GM13976 (cell line): Measurements from ENCODE around the gene BGN.

Source experiments
- DNase-seq: peaks from one replicate; pipeline ENCODE4 v3.0.0; 2012; ENCODE audit warnings: low spot score
- in situ Hi-C: fragments of 300-500 bp; cut with MboI; formaldehyde crosslinking; loops from one replicate; pipeline ENCODE4 v1.12.0; 2022; ENCODE audit warnings: low sequenced_read_pairs, mixed read lengths, inconsistent platforms; ENCODE audit not compliant: unreplicated experiment
- TF ChIP-seq, protein P1 (sequence below): IDR thresholded peaks from 2 replicates; pipeline ENCODE4 v1.5.1; 2012; ENCODE audit warnings: borderline replicate concordance, mild to moderate bottlenecking; ENCODE audit not compliant: insufficient read depth; ENCODE audit errors: extremely low read depth, missing control alignments, control extremely low read depth

Gene BGN

GRCh38 chrX:153448556-153449367, 46.0 kb upstream of the BGN start:
- no peak for DNase-seq
- TF ChIP-seq, protein P1, sequence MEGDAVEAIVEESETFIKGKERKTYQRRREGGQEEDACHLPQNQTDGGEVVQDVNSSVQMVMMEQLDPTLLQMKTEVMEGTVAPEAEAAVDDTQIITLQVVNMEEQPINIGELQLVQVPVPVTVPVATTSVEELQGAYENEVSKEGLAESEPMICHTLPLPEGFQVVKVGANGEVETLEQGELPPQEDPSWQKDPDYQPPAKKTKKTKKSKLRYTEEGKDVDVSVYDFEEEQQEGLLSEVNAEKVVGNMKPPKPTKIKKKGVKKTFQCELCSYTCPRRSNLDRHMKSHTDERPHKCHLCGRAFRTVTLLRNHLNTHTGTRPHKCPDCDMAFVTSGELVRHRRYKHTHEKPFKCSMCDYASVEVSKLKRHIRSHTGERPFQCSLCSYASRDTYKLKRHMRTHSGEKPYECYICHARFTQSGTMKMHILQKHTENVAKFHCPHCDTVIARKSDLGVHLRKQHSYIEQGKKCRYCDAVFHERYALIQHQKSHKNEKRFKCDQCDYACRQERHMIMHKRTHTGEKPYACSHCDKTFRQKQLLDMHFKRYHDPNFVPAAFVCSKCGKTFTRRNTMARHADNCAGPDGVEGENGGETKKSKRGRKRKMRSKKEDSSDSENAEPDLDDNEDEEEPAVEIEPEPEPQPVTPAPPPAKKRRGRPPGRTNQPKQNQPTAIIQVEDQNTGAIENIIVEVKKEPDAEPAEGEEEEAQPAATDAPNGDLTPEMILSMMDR: no peak
- in situ Hi-C loops: no loop called here

GRCh38 chrX:153449368-153450113, 45.2 kb upstream of the BGN start:
- DNase-seq: no peak
- in situ Hi-C loops: no loop called here
- TF ChIP-seq, protein P1: no peak

- no peak for DNase-seq
- TF ChIP-seq, protein P1: no peak
- in situ Hi-C loops: no loop called here
Measured at GRCh38 chrX:153450114-153450948, 44.4 kb upstream of the BGN start.

GRCh38 chrX:153450949-153451277, 43.9 kb upstream of the BGN start:
- in situ Hi-C loops: no loop called here
- TF ChIP-seq, protein P1: no peak
- no peak for DNase-seq

DNA sequence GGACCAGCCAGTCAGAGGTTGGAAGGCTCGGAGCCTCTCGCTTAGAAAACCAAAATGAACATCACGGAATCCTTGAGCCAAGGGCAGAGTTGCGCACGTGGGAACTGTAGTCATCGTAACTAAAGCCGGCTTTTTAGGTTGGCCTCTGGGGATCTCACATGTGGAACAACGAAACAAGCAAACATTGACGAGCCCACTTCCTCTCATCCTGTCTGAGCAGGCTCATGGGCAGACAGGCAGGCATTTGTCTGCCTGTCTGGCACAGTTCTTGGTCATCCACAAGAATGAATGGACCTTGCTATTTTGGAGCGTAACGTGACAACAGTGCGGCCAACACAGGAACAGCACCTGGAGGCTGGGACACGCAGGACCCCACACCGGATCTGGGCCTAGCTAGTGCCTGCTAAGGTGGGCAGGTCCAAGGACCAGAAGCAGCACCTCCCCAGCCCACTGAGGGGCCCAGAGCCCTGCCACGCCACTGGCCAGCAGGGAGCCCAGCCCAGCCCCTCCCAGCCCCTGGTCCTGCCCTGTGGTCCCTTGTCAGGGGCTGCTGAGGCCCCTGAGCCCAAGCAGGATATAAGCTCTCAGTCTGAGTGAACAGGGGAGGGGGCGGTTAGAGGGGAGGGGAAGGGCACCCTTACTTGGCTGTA, 39.8 kb upstream of the BGN start:
- in situ Hi-C loops: no loop called here

GRCh38 chrX:153455571-153455970, 39.2 kb upstream of the BGN start:
- TF ChIP-seq, protein P1: no peak
- DNase-seq: no peak
- in situ Hi-C loops: no loop called here

More for the DNA sequence above, 39.8 kb upstream of the BGN start:
- no peak for DNase-seq
- TF ChIP-seq, protein P1: no peak
